Neural cell (in vitro differentiated cells): ENCODE data around the gene CST11.

Source experiments
- CTCF ChIP-seq: fragments of 450-650 bp; IDR thresholded peaks from 2 replicates; pipeline ENCODE4 v1.5.1; 2014; ENCODE audit warnings: antibody characterized with exemption, mild to moderate bottlenecking, moderate library complexity; ENCODE audit not compliant: poor library complexity, severe bottlenecking
- EP300 ChIP-seq: fragments of 450-650 bp; conservative IDR thresholded peaks from 2 replicates; pipeline ENCODE4 v1.6.1; 2014; ENCODE audit warnings: antibody characterized with exemption, mild to moderate bottlenecking, moderate library complexity; ENCODE audit not compliant: poor library complexity, severe bottlenecking
- EZH2 ChIP-seq: fragments of 200-600, 300-800 bp; shearing (Covaris generic), sonication (generic); IDR thresholded peaks from 2 replicates; pipeline ENCODE4 v1.6.1; 2014; ENCODE audit warnings: antibody characterized with exemption, low read length, borderline replicate concordance, mild to moderate bottlenecking; ENCODE audit not compliant: insufficient read depth, poor library complexity, severe bottlenecking
- MXI1 ChIP-seq: fragments of 450-650 bp; conservative IDR thresholded peaks from 2 replicates; pipeline ENCODE4 v1.6.1; 2014; ENCODE audit warnings: antibody characterized with exemption, mild to moderate bottlenecking; ENCODE audit not compliant: poor library complexity, severe bottlenecking
- POLR2AphosphoS5 ChIP-seq: IDR thresholded peaks from 2 replicates; pipeline ENCODE4 v1.6.1; 2012
- RAD21 ChIP-seq: fragments of 450-650 bp; conservative IDR thresholded peaks from 2 replicates; pipeline ENCODE4 v1.6.1; 2014; ENCODE audit warnings: antibody characterized with exemption, mild to moderate bottlenecking, moderate library complexity
- REST ChIP-seq: IDR thresholded peaks from 2 replicates; pipeline ENCODE4 v1.6.1; 2012; ENCODE audit warnings: borderline replicate concordance
- SMC3 ChIP-seq: fragments of 450-650 bp; conservative IDR thresholded peaks from 2 replicates; pipeline ENCODE4 v1.6.1; 2014; ENCODE audit warnings: antibody characterized with exemption, mild to moderate bottlenecking, moderate library complexity; ENCODE audit not compliant: poor library complexity
- TAF1 ChIP-seq: IDR thresholded peaks from 2 replicates; pipeline ENCODE4 v1.6.1; 2012; ENCODE audit warnings: low read depth

- TF ChIP-seq CTCF (no peak), EP300 (no peak), REST (no peak), RAD21 (no peak), EZH2 (no peak), POLR2AphosphoS5 (no peak), MXI1 (no peak), TAF1 (no peak), SMC3 (no peak)
Measured at GRCh38 chr20:23434521-23435313, 18.0 kb downstream of the CST11 start.
